GM21619 (cell line): Measurements from ENCODE around the gene FAM163B.
"Not testable (repeated sequence)": the region's sequence is repeated elsewhere in the genome, so short reads cannot be mapped to it uniquely, and the experiment has no call there.

Experiments used
- ATAC-seq: cut with Tn5 transposase; IDR thresholded peaks from one replicate; pipeline ENCODE4 v1.9.1; 2021; ENCODE audit not compliant: unreplicated experiment

The FAM163B gene

DNA sequence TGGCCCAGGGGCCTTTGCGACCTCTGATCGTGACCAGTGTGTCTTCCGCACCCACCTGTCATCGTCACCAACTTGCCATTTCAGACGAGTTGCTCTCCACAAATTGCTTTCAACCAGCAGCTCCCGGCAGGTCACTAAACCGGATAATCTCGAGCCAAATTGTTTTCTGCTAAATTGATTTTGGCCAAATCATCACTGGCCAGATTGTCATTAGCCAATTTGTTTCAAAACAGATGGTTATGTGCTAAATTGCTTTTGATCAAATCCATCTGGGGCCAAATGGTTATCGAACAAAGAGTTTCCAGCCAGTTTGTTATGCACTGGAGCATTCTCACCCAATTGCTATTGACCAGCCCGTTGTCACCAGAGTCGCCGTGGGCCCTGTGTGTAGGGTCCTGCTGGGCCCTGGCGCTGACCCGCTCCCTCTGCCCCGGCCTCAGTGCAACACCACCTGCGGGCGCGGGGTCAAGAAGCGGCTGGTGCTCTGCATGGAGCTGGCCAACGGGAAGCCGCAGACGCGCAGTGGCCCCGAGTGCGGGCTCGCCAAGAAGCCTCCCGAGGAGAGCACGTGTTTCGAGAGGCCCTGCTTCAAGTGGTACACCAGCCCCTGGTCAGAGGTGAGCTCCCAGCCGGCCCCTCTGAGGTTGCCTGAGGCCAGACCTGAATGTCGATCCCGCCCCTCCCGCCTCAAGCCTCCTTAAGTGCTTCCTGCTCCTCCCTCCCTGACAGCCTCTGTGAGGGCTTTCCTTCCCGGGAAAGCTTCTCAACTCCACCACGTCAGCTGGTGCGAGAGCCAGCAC lies 39.1 kb downstream of the FAM163B start:
- ATAC-seq, result no peak

DNA sequence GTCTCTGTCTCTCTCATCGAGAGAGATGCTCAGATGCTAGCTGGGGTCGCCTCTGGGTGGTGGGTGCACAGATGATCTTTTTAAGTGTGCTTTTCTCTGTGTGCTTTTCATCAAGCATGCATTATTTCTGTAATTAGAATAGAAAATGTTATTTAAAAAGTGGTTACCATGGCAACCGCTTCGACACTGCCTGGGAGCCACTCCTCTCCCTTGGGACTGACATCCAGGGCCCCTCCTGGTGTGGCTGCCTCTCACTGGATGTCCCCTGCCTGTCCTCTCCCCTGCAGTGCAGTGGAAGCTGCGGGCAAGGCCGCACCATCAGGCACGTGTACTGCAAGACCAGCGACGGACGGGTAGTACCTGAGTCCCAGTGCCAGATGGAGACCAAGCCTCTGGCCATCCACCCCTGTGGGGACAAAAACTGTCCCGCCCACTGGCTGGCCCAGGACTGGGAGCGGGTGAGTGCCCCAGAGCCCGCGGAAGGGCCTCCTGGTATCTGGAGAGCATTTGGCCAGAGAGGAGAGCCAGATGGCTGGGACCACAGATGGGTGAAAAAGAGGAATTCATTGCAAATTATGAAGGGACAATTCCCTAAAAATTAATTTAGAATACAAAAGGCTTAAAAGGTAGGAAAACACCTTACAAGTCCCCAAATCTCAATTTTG lies 39.9 kb downstream of the FAM163B start:
- no peak for ATAC-seq

DNA sequence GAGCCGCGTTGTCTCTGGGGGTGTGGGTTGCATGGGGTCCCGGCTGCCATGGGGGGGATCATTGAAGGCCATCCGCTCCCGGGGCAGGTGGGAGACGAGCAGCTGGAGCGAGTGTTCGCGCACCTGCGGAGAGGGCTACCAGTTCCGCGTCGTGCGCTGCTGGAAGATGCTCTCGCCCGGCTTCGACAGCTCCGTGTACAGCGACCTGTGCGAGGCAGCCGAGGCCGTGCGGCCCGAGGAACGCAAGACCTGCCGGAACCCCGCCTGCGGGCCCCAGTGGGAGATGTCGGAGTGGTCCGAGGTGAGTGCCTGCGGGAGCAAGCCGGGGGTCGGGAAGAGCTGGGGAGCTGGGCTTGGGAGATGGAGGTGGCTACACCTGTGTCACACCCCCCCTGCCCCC lies 41.0 kb downstream of the FAM163B start:
- no peak for ATAC-seq

DNA sequence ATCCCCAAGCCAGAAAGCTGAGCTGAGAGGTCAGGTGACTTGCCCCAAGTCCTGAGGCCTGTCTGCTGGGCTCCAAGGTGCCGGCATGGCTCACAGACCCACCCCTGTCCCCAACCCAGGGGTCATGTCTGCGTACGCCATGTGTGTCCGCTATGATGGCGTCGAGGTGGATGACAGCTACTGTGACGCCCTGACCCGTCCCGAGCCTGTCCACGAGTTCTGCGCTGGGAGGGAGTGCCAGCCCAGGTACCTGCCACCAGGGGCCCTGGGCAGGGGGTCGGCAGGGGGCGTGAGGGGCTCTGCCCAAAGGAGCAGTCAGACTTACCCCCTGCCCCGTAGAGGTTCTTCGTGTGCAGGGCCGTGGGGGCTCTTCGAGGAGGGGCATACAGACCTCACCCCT lies 42.4 kb downstream of the FAM163B start:
- no peak for ATAC-seq

DNA sequence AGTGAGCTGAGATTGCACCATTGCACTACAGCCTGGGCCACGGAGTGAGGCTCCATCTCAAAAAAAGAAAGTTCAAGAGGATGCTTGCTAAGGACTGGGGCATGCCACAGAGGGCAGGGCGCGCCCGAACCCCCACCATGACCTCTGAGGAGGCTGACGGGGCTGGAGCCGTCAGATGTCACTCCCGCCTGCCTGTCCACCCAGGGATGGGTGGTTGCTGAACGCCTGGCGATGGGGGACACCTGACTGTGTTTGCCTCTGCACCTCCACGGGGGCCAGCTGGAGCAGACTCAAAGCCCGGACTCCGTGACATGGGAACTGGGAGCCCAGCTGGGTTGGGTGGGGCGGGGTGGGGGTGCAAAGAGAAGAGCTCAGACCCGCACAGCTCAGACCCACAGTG lies 42.8 kb downstream of the FAM163B start:
- ATAC-seq, result no peak

DNA sequence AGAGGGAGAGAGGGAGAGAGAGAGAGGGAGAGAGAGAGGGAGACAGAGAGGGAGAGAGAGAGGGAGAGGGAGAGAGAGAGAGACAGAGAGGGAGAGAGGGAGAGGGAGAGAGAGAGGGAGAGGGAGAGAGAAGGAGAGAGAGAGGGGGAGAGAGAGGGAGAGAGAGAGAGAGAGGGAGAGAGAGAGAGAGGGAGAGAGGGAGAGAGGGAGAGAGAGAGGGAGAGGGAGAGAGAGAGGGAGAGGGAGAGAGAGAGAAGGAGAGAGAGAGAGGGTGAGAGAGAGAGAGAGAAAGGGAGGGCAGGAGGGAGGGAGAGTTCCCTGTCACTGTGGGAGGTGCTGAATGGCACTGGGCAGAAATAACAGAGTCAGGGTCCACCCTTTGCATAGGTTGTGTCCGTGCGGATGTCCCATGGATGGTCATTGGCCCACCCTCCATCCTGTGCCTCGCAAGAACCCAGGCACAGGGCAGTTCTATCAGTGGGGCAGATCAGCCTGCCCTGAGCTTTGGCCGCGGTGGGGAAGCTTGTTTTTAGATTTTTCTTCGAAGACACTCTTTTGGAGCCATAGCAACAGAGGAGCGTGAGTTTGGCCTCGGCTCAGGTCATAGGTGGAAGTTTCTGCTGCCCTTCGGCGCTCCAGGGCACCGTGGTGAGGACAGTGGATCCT lies 44.6 kb downstream of the FAM163B start:
- ATAC-seq, result no peak

DNA sequence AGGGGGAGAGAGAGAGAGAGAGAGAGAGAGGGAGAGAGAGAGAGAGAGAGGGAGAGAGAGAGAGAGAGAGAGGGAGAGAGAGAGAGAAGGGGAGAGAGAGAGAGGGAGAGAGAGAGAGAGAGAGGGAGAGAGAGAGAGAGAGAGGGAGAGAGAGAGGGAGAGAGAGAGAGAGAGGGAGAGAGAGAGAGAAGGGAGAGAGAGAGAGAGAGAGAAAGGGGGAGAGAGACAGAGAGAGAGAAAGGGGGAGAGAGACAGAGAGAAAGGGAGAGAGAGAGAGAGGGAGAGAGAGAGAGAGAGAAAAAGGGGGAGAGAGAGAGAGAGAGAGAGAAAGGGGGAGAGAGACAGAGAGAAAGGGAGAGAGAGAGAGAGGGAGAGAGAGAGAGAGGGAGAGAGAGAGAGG lies 45.4 kb downstream of the FAM163B start:
- not testable (repeated sequence) for ATAC-seq

DNA sequence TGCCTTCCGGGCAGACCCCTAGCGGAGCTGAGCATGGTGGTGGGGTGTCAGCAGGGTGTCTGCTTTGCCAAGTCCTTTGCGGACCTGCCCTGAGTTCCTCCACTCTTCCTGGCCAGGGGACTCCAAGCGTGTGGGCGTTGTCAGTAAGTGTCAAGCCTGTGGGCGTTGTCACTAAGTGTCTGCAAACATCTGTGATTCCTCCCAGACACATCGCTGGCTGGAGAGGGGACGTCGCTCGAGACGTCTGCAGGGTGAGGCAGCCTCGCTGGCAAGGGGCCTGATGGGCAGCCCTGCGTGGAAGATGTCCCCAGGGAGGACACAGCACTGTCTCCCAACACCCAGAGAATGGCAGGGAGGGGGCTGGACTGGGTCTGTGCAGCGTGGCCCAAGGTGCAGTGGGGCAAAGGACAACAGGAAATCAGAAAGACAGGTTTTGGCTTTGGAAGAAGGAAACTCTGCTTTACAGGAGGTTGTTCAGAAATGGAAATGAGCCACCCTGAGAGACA lies 45.8 kb downstream of the FAM163B start:
- ATAC-seq, result no peak

DNA sequence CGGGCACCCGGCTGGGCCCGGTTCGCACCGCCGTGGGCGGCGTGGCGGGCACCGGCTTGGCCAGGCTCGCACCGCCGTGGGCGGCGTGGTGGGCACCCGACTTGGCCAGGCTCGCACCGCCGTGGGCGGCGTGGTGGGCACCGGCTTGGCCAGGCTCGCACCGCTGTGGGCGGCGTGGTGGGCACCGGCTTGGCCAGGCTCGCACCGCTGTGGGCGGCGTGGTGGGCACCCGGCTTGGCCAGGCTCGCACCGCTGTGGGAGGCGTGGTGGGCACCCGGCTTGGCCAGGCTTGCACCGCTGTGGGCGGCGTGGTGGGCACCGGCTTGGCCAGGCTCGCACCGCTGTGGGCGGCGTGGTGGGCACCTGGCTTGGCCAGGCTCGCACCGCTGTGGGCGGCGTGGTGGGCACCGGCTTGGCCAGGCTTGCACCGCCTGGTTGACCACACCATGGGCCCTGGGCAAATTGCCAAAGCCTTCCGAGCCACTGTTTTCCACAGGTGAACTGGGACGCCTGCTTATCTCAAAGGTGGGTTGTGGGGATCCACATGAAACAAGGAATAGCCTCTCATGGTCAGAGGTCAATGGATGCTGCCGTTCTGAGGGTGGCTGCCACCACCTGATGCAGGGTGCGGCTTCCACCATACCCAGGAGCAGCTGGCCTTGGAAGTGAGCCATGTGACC lies 46.4 kb downstream of the FAM163B start:
- ATAC-seq, result no peak

DNA sequence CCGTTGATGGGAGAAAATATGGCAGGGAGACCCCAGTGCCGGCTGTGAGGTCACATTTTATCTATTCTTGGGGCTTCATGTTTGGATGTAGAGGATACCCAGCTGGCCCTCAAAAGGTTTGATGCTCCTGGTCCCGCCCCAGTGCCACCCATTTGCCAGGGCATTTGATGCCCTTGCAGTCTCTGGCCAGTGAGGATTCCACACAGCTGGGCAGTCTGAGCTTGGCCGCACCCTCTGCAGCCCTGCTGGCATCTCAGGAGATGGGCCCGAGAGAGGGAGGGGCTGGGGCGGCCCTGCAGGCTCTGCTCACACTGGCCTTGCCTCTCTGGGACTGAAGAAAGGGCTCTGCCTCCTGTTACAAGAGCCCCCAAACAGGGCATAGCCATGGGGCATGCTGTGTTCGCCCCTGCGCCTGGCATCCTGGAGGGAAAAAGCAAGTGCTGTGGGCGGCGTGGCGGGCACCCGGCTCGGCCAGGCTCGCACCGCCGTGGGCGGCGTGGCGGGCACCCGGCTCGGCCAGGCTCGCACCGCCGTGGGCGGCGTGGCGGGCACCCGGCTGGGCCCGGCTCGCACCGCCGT lies 47.1 kb downstream of the FAM163B start:
- ATAC-seq, result no peak

DNA sequence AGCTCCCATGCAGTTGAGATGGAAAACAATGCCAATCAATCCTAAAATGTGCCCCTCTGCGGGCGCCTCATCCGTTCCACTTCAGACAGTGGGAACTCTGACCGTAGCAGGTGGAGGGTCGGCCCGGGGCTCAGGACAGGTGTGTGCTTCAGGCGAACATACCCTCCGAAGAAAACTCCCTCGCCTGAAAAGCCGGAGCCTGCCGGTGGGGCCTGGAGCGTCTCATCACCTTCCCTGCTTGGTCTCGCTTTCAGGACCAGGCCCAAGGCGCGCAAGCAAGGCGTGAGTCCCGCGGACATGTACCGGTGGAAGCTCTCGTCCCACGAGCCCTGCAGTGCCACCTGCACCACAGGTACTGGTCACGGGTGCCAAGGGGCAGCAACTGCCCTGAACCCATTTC lies 48.2 kb downstream of the FAM163B start:
- no peak for ATAC-seq

DNA sequence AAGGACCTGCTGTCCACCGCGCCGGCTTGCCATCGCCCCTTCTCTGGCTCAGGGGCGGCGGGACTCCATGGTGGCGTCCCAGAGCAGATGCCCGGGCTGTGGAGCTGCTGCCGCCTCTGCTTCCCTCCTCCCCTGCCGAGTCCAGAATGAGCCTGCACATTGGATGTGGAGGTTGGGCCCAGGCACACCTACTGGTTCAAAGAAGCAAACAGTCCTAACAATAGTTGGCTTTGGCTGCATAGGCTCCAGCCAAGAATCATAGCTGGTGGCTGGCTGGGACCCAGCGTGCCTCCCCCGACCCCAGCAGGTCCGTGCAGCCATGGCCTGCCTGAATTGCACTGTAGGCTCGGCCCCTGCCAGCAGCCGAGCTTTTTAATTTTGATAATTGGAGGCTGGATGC lies 48.9 kb downstream of the FAM163B start:
- ATAC-seq, result no peak

DNA sequence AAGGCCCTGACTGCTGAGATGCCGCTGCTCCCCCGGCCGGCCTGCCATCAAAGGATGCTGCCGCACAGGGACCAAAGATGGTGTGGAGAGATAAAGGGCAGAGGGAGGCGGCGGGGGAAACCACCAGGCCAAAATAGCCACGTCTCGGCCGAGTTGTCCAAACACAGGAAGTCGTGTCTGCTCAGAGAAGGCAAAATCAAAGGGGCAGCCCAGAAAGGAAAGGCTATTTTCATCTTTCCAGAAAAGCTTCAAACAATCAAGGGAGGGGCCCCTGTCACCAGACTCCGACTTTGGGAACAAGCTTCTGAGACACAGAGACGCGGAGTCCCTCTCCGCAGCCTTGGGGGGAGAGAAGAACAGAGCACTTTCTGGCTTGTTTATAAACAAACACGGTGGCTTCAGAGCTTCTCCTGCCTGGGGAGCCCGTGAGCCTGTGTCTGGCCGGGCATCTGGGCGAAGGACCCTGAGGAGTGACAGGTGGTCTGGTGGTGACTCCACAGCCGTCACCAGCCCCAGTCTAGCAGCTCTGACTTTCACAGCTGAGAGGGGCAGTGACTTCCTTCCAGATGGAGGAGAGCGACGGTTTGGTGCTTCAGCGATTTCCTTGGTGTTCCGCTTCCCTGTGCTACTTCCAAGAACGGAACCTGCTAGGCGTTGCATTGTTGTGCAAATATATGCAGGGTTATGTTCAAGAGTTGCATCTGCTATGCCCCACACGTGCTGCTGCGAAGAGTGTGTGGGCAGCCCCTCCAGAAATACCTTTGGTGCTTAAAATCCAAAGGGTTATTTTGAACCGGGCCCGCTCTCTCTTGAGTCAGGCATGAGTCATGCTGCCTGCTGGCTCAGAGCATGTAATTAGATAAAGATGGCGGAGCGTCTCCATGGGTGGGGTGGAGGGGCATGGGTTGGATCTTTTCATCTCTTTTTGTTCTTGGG lies 50.7 kb downstream of the FAM163B start:
- ATAC-seq, result peak; percentile 62

DNA sequence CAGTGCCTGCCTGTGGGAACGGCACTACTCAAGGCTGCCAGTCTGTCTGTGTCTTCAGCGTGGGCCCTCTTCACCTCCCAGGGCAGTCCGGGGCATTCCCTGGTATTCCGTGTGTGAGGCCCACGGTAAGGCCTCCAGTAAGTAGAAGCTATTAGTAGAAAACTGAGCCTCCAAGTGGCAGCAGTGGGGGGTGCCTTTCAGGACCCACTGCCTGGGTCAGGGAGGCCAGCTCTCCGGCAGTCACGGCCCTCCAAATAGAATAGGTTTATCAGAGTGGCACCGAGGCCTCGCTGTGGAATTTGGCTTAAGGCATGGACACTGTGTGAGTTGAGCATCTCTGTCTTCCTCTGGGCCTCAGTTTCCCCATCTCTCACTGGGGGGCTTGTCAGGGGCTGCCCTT lies 51.6 kb downstream of the FAM163B start:
- no peak for ATAC-seq

DNA sequence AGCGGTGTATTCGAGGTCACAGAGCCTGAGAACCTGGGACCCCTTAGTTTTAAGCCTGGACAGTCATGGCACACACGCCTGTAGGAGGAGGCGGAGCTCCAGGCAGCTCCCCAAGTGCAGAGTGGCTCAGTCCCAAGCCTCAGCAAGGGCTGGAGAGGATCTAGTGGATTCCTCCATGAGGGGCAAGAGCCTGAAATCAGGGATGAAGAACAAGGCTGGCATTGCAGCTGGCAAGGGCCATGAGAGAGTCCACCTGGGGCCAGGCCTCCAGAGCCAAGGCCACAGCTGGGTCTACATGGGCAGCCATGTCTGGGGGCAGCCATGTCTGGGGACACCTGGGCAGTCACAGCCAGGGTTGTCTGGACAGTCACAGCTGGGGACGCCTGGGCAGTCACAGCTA lies 52.8 kb downstream of the FAM163B start:
- no peak for ATAC-seq

DNA sequence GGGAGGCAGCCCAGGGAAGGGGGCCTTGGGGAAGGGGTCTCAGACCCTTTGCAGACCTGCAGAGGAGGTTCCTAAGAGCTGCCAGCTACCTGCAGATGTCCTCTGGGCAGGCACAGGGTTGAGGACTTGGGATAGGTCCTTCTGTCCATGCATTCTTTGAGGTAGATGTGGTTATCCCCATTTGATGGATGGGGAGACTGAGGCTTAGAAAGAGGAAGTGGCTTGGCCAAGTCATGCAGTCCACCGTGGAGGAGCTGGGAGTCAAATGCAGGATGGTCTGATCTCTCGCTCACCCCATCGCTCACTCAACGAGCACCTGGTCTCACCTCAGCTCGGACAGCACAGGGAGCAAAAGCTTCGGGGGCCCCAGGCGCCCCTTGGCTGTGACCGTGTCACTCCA lies 54.5 kb downstream of the FAM163B start:
- no peak for ATAC-seq

DNA sequence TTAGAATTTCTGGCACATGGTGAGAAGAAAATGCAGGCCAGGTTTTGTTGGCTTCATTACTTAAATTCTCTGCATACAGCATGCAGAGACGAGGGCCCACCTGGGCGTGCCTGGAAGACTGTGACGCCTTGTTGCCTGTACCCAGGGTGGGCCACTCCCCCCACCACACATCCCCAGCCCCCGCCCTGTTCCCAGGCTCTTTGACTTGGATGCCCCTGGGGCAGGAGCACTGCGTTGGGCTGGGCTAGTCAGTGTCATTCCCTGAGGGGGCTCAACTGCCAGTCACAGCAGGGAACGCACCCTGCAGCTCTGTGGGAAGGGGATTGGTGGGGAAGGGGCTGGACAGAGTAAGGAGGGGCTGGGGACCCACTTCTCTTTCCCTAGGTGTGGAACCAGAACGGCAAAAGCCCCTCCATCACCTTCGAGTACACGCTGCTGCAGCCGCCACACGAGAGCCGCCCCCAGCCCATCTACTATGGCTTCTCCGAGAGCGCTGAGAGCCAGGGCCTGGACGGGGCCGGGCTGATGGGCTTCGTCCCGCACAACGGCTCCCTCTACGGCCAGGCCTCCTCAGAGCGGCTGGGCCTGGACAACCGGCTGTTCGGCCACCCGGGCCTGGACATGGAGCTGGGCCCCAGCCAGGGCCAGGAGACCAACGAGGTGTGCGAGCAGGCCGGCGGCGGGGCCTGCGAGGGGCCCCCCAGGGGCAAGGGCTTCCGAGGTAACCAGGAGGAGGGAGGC lies 55.0 kb downstream of the FAM163B start:
- ATAC-seq, result no peak

DNA sequence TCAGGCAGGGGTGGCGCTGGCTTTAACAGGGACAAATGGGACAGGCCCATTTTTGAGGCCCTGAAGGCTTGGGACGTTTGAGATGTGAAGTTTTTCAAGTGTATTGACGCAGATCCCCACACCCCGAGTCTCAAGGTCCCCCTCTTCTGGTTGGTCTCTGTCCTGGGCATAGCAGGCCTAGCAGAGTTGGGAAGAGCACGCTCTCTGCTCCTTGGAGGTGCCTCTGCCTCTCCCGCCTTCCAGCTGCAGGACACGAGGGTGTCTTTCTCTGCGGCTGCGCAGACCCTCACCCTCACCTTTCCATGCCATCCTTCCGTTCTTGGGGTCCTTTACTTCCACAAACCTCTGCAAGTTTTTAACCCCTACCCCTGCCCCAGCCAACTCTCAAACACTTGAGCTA lies 56.1 kb downstream of the FAM163B start:
- no peak for ATAC-seq

DNA sequence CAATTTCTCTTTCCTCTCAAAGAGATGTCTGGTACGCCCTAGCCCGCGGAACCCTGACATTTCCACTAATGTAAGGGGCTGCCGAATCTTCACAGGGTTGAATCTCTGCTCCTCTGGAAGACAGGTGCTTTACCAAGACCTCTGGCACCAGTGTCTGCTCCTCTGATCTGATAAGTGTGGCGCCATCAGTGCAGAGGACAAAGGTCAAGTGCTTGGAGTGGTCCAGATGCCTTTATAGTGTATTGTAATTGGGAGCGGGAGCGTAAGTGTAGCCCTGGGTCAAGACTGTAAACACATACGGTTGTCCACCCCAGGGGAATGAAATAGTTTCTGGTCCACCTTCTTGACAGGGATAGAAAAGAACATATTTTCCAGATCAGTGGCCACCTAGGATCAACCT lies 57.0 kb downstream of the FAM163B start:
- no peak for ATAC-seq
